ENCODE measurements around the gene FCRLB. TPM values are rescaled to one million over a fixed set of nuclear protein-coding genes. Genes with fewer than 3 reads are reported as not detected.
A peak's percentile ranks its signal among the peaks of the same experiment; 100 is the strongest.

Gene FCRLB
- total and polyA plus RNA-seq, 2 of the 13 experiments (the other 11 are each of a cell fraction or from before 2014, with no cell fraction given), result 0.08 to 0.11 TPM

DNA sequence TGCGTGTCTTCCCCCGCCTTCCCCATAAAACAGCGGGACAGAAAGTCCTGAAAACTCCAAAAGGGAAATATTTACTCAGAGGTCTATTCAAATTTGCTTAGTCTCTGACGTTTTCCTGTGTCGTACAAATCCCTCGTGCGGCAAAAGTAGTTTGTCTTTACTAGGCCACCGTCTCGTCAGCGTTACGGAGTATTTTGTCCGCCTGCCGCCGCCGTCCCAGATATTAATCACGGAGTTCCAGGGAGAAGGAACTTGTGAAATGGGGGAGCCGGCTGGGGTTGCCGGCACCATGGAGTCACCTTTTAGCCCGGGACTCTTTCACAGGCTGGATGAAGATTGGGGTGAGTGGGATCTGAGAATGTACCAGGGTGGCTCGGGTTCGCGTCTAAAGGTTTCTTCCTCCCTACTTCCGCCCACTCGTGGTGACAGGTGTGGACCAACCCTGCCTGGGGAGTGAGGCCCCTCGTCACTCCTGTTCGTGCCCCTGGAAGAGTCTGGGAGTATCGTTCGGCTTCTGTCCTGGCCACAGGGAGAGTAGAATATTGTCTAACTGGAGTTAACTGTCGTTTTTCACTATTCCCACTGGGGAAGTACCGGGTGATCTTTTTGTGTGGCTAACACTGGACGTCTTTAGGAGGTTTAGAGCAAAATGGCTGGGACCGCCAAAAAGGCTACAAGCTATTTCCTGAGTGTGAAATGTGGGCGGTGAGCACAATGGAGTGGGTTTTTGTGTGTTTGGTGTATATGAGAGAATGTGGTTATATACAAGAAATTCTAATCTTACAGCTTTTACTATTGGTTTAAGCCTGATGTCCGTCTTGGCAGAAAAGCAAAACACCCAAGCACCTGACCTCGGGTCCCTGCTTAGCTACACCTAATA is 45.0 kb downstream of the FCRLB start, which contains the start of gene ATF6 (continued):
- TF ChIP-seq, protein P1, sequence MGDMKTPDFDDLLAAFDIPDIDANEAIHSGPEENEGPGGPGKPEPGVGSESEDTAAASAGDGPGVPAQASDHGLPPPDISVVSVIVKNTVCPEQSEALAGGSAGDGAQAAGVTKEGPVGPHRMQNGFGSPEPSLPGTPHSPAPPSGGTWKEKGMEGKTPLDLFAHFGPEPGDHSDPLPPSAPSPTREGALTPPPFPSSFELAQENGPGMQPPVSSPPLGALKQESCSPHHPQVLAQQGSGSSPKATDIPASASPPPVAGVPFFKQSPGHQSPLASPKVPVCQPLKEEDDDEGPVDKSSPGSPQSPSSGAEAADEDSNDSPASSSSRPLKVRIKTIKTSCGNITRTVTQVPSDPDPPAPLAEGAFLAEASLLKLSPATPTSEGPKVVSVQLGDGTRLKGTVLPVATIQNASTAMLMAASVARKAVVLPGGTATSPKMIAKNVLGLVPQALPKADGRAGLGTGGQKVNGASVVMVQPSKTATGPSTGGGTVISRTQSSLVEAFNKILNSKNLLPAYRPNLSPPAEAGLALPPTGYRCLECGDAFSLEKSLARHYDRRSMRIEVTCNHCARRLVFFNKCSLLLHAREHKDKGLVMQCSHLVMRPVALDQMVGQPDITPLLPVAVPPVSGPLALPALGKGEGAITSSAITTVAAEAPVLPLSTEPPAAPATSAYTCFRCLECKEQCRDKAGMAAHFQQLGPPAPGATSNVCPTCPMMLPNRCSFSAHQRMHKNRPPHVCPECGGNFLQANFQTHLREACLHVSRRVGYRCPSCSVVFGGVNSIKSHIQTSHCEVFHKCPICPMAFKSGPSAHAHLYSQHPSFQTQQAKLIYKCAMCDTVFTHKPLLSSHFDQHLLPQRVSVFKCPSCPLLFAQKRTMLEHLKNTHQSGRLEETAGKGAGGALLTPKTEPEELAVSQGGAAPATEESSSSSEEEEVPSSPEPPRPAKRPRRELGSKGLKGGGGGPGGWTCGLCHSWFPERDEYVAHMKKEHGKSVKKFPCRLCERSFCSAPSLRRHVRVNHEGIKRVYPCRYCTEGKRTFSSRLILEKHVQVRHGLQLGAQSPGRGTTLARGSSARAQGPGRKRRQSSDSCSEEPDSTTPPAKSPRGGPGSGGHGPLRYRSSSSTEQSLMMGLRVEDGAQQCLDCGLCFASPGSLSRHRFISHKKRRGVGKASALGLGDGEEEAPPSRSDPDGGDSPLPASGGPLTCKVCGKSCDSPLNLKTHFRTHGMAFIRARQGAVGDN (CRISPR knock-in tag; IDR thresholded peaks at IDR 0.05), result peak; percentile 60
- TF ChIP-seq, protein P2, sequence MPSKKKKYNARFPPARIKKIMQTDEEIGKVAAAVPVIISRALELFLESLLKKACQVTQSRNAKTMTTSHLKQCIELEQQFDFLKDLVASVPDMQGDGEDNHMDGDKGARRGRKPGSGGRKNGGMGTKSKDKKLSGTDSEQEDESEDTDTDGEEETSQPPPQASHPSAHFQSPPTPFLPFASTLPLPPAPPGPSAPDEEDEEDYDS (CRISPR knock-in tag; IDR thresholded peaks at IDR 0.05), result peak; percentile 85
- TF ChIP-seq ZBTB7A (CRISPR knock-in tag; IDR thresholded peaks at IDR 0.05), result no peak
- TF ChIP-seq DNMT3B (CRISPR knock-in tag; conservative IDR thresholded peaks at IDR 0.05), result peak; percentile 81; the same call in 1 of the 2 replicates
- no peak for TF ChIP-seq BRD4 (CRISPR knock-in tag; IDR thresholded peaks at IDR 0.05)
- 0 out of 2 replicates have a peak, but pooled peaks have one; percentile 80 for TF ChIP-seq ZNF230 (CRISPR knock-in tag; IDR thresholded peaks at IDR 0.05)
- TF ChIP-seq, protein P3, sequence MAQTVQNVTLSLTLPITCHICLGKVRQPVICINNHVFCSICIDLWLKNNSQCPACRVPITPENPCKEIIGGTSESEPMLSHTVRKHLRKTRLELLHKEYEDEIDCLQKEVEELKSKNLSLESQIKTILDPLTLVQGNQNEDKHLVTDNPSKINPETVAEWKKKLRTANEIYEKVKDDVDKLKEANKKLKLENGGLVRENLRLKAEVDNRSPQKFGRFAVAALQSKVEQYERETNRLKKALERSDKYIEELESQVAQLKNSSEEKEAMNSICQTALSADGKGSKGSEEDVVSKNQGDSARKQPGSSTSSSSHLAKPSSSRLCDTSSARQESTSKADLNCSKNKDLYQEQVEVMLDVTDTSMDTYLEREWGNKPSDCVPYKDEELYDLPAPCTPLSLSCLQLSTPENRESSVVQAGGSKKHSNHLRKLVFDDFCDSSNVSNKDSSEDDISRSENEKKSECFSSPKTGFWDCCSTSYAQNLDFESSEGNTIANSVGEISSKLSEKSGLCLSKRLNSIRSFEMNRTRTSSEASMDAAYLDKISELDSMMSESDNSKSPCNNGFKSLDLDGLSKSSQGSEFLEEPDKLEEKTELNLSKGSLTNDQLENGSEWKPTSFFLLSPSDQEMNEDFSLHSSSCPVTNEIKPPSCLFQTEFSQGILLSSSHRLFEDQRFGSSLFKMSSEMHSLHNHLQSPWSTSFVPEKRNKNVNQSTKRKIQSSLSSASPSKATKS (CRISPR knock-in tag; IDR thresholded peaks at IDR 0.05), result 0 out of 2 replicates have a peak, but pooled peaks have one; percentile 37
- TF ChIP-seq PHB2 (IDR thresholded peaks at IDR 0.05; ENCODE audit: partially characterized antibody), result no peak
- TF ChIP-seq THYN1 (CRISPR knock-in tag; IDR thresholded peaks at IDR 0.05; ENCODE audit: borderline replicate concordance, low read depth), result no peak
- TF ChIP-seq TBL1XR1 (IDR thresholded peaks at IDR 0.05; ENCODE audit: borderline replicate concordance, low read length, partially characterized antibody), result no peak
- TF ChIP-seq HNRNPK (IDR thresholded peaks at IDR 0.05; ENCODE audit: low read depth, low read length, poor library complexity, severe bottlenecking), result no peak
- peak; percentile 77 for TF ChIP-seq YEATS4 (CRISPR knock-in tag; IDR thresholded peaks at IDR 0.05; ENCODE audit: borderline replicate concordance)
- TF ChIP-seq, protein P4, sequence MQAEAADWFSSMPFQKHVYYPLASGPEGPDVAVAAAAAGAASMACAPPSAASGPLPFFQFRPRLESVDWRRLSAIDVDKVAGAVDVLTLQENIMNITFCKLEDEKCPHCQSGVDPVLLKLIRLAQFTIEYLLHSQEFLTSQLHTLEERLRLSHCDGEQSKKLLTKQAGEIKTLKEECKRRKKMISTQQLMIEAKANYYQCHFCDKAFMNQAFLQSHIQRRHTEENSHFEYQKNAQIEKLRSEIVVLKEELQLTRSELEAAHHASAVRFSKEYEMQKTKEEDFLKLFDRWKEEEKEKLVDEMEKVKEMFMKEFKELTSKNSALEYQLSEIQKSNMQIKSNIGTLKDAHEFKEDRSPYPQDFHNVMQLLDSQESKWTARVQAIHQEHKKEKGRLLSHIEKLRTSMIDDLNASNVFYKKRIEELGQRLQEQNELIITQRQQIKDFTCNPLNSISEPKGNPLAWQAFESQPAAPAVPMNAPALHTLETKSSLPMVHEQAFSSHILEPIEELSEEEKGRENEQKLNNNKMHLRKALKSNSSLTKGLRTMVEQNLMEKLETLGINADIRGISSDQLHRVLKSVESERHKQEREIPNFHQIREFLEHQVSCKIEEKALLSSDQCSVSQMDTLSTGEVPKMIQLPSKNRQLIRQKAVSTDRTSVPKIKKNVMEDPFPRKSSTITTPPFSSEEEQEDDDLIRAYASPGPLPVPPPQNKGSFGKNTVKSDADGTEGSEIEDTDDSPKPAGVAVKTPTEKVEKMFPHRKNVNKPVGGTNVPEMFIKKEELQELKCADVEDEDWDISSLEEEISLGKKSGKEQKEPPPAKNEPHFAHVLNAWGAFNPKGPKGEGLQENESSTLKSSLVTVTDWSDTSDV (CRISPR knock-in tag; IDR thresholded peaks at IDR 0.05), result no peak
- no peak for TF ChIP-seq ZBTB8A (CRISPR knock-in tag; IDR thresholded peaks at IDR 0.05; ENCODE audit: borderline replicate concordance, low read depth)
- TF ChIP-seq GATAD2A (CRISPR knock-in tag; IDR thresholded peaks at IDR 0.05), result peak; percentile 85
- TF ChIP-seq EHMT2 (IDR thresholded peaks at IDR 0.05; ENCODE audit: borderline replicate concordance, low read depth, low read length), result no peak; the same call in 1 of the 2 replicates
- TF ChIP-seq SMARCC2 (IDR thresholded peaks at IDR 0.05), result no peak
- TF ChIP-seq HNRNPH1 (optimal IDR thresholded peaks at IDR 0.05; ENCODE audit: low read depth, low read length), result no peak

Data from HepG2 (cell line).